HG02588 (cell line): Measurements from ENCODE around the gene ZFAND2B.

ENCODE experiments used
- ATAC-seq: cut with Tn5 transposase; IDR thresholded peaks from one replicate; pipeline ENCODE4 v1.9.1; 2021; ENCODE audit warnings: mild to moderate bottlenecking, moderate library complexity; ENCODE audit not compliant: unreplicated experiment

Gene ZFAND2B

GRCh38 chr2:219204425-219205164 lies 2.0 kb upstream of the ZFAND2B start:
- no peak for ATAC-seq

DNA sequence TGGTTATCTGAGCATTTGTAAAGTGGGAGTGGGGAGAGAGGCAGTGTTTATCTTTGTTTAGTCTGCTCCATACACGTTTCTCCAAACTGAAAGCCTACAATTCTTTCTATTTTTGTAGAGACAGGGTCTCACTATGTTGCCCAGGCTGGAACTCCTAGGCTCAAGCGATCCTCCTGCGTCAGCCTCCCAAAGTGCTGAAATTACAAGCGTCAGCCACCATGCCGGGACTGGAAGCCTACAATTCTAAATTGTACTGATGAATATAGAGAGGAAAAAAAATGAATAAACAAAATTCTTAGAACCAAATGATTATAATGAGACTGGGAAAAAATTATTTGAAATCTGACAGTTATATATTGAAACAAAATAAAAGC lies 1.4 kb upstream of the ZFAND2B start:
- no peak for ATAC-seq

DNA sequence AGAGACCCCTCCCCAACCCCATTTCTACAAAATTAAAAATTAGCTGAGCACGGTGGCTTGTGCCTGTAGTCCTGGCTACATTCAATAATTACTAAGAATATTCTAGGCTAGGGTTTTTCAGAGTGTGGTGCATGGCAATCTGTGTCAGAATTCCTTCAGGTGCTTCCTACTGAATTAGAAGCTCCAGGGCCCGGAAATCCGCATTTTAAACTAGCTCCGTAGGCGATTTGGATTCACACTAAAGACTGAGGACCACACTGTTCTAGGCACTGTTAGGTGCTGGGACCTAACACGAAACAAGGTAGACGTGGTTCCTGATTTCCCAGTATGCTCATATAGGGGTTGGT lies 628 bp upstream of the ZFAND2B start:
- no peak for ATAC-seq

- ATAC-seq, result no peak
Observed at GRCh38 chr2:219207134-219207883, 727 bp downstream of the ZFAND2B start.

- ATAC-seq, result no peak
Observed at GRCh38 chr2:219207884-219208740, 1.5 kb downstream of the ZFAND2B start.

GRCh38 chr2:219209236-219210195 lies 2.9 kb downstream of the ZFAND2B start:
- no peak for ATAC-seq

DNA sequence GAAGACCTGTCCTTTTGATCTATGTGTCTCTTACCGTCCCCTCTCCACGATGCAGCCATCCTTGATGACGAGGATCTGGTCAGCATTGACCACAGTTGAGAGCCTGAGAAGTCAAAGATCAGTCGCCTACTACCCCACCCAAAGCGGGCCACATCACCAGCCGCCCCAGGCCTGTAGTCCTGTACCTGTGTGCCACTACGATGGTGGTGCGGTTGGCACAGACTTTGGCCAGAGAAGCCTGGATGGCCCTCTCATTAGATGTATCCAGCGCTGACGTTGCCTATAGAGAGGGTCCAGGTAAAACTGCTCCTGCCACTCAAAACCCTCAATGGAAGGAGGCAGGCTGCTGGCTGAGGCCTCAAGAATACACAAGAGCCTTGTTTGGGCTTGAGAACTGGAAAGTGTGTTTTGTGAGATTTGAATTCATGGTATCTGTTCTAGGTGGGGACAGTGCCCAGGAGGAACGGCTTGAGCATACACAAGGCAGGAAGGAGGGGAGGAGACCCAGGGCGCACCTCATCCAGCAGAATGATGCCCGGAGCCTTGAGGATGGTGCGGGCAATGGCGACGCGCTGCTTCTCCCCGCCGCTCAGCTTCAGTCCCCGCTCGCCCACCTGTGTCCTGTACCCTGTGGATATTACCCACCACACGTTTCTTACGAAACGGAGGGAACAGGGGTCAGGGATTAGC lies 3.8 kb downstream of the ZFAND2B start:
- ATAC-seq, result no peak

DNA sequence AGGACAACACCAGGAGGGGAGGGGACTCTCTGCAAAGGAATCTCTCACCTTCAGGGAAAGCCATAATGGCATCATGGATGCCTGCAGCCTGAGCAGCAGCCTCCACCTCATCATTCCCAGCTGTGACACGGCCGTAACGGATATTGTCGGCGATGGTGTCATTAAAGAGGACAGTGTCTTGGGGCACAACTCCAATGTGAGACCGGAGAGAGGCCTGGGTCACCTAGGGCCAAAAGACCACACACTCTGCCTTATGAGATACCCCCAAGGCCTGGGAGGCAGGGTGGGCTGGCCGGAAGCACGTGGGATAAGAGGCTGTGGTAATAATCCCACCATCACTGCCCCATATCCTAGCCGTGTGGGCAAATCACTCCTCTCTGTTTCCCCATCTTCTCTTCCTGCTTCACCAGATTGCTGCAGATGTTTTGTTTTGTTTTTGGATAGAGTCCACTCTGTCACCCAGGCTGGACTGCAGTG lies 4.3 kb downstream of the ZFAND2B start:
- ATAC-seq, result no peak

DNA sequence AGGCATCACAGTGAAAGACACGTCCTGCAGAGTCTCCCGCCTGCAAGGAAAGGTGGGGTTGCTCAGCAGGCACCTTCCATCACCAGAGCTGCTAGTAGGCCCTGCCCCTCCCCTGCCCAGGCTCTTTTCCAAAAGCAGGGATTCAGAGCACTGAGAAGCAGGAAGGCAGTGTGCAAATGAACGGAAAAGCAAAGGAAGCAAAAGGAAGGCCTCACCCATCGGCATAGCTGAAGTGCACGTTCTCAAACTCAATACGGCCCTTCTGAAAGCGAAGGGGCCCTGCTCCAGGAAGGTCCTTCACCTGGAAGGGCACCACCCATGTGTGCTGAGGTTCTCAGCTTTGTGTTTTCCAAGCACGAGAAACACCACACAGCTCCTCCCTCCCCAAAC lies 6.4 kb downstream of the ZFAND2B start:
- ATAC-seq, result no peak

GRCh38 chr2:219213486-219214071 lies 7.0 kb downstream of the ZFAND2B start:
- no peak for ATAC-seq

- ATAC-seq, result no peak
Observed at GRCh38 chr2:219214141-219214540, 7.6 kb downstream of the ZFAND2B start.

DNA sequence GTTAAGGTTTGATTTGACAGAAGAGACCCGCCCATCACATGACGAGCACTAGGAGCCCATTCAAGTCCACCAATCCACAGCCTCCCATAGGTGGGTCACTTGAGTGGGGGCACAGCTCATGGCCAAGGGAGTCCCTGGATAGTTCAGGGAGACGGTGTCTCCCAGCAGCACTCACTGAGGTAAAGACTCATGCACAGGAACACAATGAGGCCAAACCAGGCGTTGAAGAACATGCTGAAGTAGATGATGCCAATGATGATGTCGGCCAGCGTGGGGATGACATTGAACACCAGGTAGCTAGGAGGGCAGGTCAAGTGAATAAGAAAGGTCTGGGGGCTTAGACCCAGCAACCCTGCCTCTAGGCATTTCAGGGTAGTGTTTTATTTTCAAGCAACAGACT lies 8.2 kb downstream of the ZFAND2B start:
- no peak for ATAC-seq

- ATAC-seq, result no peak
Observed at GRCh38 chr2:219215871-219216534, 9.4 kb downstream of the ZFAND2B start.

DNA sequence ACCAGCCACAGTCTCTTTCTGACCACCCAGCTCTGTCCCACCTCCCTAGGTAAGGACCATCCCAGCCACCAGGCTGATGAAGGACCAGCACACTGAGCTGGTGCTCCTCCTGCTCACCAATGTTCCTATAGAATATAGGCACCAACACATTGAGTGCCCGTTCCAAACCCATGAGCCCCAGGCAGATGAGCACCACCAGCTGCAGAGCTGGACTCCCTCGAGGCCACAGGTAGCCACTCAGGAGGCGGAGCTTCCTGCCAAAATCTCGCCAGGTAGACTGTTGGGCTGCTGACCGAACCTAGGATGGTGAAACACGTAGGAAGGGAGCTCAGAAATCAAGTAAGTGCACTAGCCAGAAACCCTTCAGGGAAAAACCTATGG lies 9.9 kb downstream of the ZFAND2B start:
- no peak for ATAC-seq

DNA sequence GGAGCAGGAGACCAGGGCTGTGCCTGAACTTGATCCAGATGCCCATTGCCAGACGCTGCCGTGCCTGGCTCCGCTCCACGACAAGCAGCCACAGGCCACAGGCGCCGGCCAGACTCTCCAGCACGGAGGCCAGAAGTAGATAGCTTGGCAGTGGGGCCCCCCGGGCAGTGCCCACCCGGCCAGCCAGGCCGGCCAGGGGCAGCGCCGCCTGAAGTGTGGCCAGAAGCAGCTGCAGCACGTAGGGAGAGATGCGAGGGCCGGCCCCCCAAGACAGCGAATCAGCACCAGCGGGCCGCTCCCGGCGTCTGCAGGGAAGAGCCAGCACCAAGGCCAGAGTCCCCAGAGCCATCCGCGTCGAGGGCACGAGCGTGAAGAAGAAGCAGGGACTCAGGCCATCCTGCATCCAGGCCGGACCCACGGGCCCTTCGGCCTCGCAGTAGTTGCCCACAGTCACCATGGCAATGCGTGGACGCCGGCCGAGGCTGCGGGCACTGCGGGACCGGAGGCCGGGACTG lies 11.7 kb downstream of the ZFAND2B start:
- peak; percentile 21 for ATAC-seq

GRCh38 chr2:219218732-219219701 lies 12.4 kb downstream of the ZFAND2B start, which contains the start of gene ABCB6:
ABCB6 (minus strand) TSS chr2:219218958; CDS start chr2:219218673, 285 bp downstream.
- ATAC-seq, result peak; percentile 73

- ATAC-seq, result no peak
Observed at GRCh38 chr2:219219784-219220532, 13.4 kb downstream of the ZFAND2B start.
